ENCODE data around the gene SPIN1. TPM values are rescaled to one million over a fixed set of nuclear protein-coding genes. Genes with fewer than 3 reads are reported as not detected.

SPIN1 gene
- total and polyA plus RNA-seq, 2 donors (not counting 3 experiments of a cell fraction or from before 2014, with no cell fraction given) = 38.1 to 56.8 TPM

DNA sequence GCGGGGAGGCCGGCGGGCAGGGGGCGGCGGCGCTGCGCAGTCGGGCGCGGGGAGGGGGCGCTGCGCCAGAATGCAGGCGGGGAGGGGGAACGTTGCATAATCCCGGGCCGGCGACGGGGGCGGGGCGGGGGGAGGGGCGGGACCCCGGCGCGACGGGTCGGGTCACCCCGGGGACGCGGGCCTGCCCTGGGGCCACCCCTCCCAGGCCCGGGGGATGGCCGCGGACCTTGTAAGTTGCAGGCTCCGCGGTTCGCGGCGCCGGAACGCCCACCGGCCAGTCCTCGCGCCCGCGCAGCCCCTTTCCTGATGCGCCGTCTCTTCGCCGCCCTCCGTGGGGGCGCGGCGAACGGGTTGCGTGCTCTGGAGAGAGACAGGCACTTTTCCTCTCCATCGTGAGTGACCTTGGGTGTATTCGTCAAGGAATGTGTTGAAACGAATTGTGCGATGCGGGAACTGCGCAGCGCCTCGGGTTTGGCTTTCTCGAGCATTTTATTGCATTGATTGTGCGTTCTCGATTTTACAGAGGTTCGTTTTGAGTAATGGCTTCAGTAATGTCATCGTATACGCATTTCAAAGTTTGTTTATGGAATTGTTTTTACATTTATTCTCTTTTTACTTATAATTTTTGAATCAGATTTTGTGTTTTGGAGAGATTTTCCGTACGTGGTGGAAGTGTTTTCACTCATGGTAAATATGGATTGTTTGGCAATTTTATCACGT is 802 bp downstream of the SPIN1 start:
- peak; percentile 69 for FAIRE-seq
- peak overlapping the region; percentile 80 for H3K27ac ChIP-seq (ENCODE audit: insufficient read depth, low read depth, low read length)
- ChIA-PET POLR2A (no interaction called here), CTCF (no interaction called here)
- H3K79me2 ChIP-seq (ENCODE audit: control insufficient read depth, insufficient read depth, low read length) = peaks cover 51% of the 10 kb centered on the region
- H3K27me3 ChIP-seq (ENCODE audit: control insufficient read depth in 2 of 2, insufficient read depth in 2 of 2, low read length in 2 of 2) = no peaks in the 10 kb centered on the region
- H3K9ac ChIP-seq (replicated peaks; ENCODE audit: extremely low read depth, insufficient read depth, low read length) = peak overlapping the region; percentile 78
- peaks cover 16% of the 10 kb centered on the region for H3K4me1 ChIP-seq (ENCODE audit: control insufficient read depth, extremely low read depth, insufficient read depth, low read length)
- dilution Hi-C loops (cut with MboI; ENCODE audit: extremely low pct_ligation_motif_present, low sequenced_read_pairs) = no loop called here
- H3K9me1 ChIP-seq (replicated peaks; ENCODE audit: control insufficient read depth, extremely low read depth, insufficient read depth, low read length) = peaks cover 2% of the 10 kb centered on the region
- peak overlapping the region; percentile 83 to 98 (median 85) for H3K4me3 ChIP-seq (replicated peaks in 1 of 3; ENCODE audit: insufficient read depth in 1 of 3, low read depth in 1 of 3, low read length in 3 of 3)
- no peaks in the 10 kb centered on the region for H3K9me3 ChIP-seq (replicated peaks; ENCODE audit: control insufficient read depth, insufficient read depth, low read length)
- peaks cover 2% of the 10 kb centered on the region for H4K20me1 ChIP-seq (replicated peaks; ENCODE audit: control insufficient read depth, extremely low read depth, insufficient read depth, low read length)
- no peak for TF ChIP-seq GATA2 (IDR thresholded peaks at IDR 0.05; ENCODE audit: insufficient read depth, insufficient read length, low read depth, low read length)
- TF ChIP-seq POLR2A (IDR thresholded peaks at IDR 0.05; ENCODE audit: low read depth, low read length) = peak; percentile 24
- no TSS peak for BruUV-seq (replicated peaks)
- DNase-seq (ENCODE audit: low read depth, low spot score) = peak; percentile 71
- intact Hi-C loops (cut with micrococcal nuclease) = loop anchor here (1.0 to 10.0 kb wide), 10 partner anchors 118 to 923 kb away; partner anchors contain the start of genes CDK20, CKS2, NXNL2 and S1PR3
- peak overlapping the region; percentile 56 for H2AFZ ChIP-seq (ENCODE audit: low read depth, low read length)
- H3K4me2 ChIP-seq (ENCODE audit: insufficient read depth, low read length) = peak overlapping the region; percentile 99
- no peaks in the 10 kb centered on the region for H3K36me3 ChIP-seq (ENCODE audit: control insufficient read depth in 2 of 2, extremely low read depth in 1 of 2, insufficient read depth in 2 of 2, low read length in 2 of 2)

DNA sequence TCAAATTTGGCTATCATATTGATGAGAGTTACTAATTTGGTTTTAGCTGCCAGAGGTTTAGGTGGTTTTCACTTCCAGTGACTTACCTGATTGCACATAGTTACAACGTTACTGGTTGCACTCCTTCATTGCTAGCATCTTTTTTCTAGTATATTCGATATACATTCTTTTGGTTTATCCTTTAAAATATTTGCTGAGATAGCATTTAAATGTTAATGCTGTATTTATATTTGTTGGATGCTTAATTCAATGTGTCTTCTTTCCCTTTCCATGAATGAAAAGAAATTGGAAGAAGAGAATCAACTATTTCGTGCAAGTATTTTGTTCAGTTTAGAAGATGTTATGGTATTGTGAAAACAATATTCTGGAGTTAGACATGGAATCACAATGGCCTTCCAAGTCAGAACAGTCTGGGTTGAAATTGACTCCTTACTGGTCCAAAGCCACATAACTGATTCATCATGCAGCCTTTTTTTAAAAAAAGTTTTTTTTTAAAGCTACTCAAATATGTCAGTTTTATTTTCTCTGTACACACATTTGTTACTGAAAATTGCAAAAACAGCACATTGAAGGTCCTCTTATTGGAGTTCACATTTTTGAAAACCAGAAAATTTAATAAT is 2.2 kb downstream of the SPIN1 start:
- no TSS peak for BruUV-seq (replicated peaks)
- POLR2A ChIA-PET = no interaction called here
- no peak for TF ChIP-seq POLR2A (IDR thresholded peaks at IDR 0.05; ENCODE audit: low read depth, low read length)
- TF ChIP-seq MYC (IDR thresholded peaks at IDR 0.05; ENCODE audit: low read depth, low read length) = no peak
- TF ChIP-seq EZH2 (IDR thresholded peaks at IDR 0.05; ENCODE audit: borderline replicate concordance, low read depth, low read length, severe bottlenecking) = no peak
- TF ChIP-seq POLR2AphosphoS5 (IDR thresholded peaks at IDR 0.05; ENCODE audit: insufficient read depth, low read depth, low read length) = no peak
- TF ChIP-seq GATA2 (IDR thresholded peaks at IDR 0.05; ENCODE audit: insufficient read depth, insufficient read length, low read depth, low read length) = no peak
- TF ChIP-seq, protein P1, sequence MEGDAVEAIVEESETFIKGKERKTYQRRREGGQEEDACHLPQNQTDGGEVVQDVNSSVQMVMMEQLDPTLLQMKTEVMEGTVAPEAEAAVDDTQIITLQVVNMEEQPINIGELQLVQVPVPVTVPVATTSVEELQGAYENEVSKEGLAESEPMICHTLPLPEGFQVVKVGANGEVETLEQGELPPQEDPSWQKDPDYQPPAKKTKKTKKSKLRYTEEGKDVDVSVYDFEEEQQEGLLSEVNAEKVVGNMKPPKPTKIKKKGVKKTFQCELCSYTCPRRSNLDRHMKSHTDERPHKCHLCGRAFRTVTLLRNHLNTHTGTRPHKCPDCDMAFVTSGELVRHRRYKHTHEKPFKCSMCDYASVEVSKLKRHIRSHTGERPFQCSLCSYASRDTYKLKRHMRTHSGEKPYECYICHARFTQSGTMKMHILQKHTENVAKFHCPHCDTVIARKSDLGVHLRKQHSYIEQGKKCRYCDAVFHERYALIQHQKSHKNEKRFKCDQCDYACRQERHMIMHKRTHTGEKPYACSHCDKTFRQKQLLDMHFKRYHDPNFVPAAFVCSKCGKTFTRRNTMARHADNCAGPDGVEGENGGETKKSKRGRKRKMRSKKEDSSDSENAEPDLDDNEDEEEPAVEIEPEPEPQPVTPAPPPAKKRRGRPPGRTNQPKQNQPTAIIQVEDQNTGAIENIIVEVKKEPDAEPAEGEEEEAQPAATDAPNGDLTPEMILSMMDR (IDR thresholded peaks at IDR 0.05; ENCODE audit: extremely low read depth in 1 of 2, insufficient read depth in 1 of 2, low read depth in 1 of 2, low read length in 2 of 2) = no peak
- TF ChIP-seq, protein P2, sequence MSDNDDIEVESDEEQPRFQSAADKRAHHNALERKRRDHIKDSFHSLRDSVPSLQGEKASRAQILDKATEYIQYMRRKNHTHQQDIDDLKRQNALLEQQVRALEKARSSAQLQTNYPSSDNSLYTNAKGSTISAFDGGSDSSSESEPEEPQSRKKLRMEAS (IDR thresholded peaks at IDR 0.05; ENCODE audit: insufficient read depth, insufficient read length) = no peak
- TF ChIP-seq FOS (IDR thresholded peaks at IDR 0.05; ENCODE audit: borderline replicate concordance, insufficient read depth, low read length) = no peak
- no peak for TF ChIP-seq JUN (IDR thresholded peaks at IDR 0.05; ENCODE audit: borderline replicate concordance, insufficient read depth, insufficient read length, low read depth)
- no peak overlapping the region for H3K27ac ChIP-seq (ENCODE audit: insufficient read depth, low read depth, low read length)
- H3K79me2 ChIP-seq (ENCODE audit: control insufficient read depth, insufficient read depth, low read length) = peaks cover 62% of the 10 kb centered on the region
- peaks cover 16% of the 10 kb centered on the region for H3K4me1 ChIP-seq (ENCODE audit: control insufficient read depth, extremely low read depth, insufficient read depth, low read length)
- dilution Hi-C loops (cut with MboI; ENCODE audit: extremely low pct_ligation_motif_present, low sequenced_read_pairs) = no loop called here
- peak overlapping the region; percentile 99 for H3K4me2 ChIP-seq (ENCODE audit: insufficient read depth, low read length)
- no peaks in the 10 kb centered on the region for H3K36me3 ChIP-seq (ENCODE audit: control insufficient read depth in 2 of 2, extremely low read depth in 1 of 2, insufficient read depth in 2 of 2, low read length in 2 of 2)
- intact Hi-C loops (cut with micrococcal nuclease) = no loop called here
- no peak for DNase-seq (ENCODE audit: low read depth, low spot score)
- no peaks in the 10 kb centered on the region for H3K27me3 ChIP-seq (ENCODE audit: control insufficient read depth in 2 of 2, insufficient read depth in 2 of 2, low read length in 2 of 2)
- no peak overlapping the region for H3K4me3 ChIP-seq (replicated peaks in 1 of 3; ENCODE audit: insufficient read depth in 1 of 3, low read depth in 1 of 3, low read length in 3 of 3)
- no peak overlapping the region for H2AFZ ChIP-seq (ENCODE audit: low read depth, low read length)
- H4K20me1 ChIP-seq (replicated peaks; ENCODE audit: control insufficient read depth, extremely low read depth, insufficient read depth, low read length) = peaks cover 2% of the 10 kb centered on the region
- CTCF ChIA-PET = no interaction called here
- FAIRE-seq = no peak
- H3K9me3 ChIP-seq (replicated peaks; ENCODE audit: control insufficient read depth, insufficient read depth, low read length) = no peaks in the 10 kb centered on the region
- H3K9me1 ChIP-seq (replicated peaks; ENCODE audit: control insufficient read depth, extremely low read depth, insufficient read depth, low read length) = peaks cover 2% of the 10 kb centered on the region
- H3K9ac ChIP-seq (replicated peaks; ENCODE audit: extremely low read depth, insufficient read depth, low read length) = no peak overlapping the region
